K562 (cell line): ENCODE data around the gene MAP7D1. TPM values are rescaled to one million over a fixed set of nuclear protein-coding genes. Genes with fewer than 3 reads are reported as not detected.

Experiments
- ARID1B ChIP-seq: fragments of 450-650 bp; IDR thresholded peaks from 2 replicates; pipeline ENCODE4 v1.6.1; 2016; ENCODE audit warnings: antibody characterized with exemption, mild to moderate bottlenecking, inconsistent platforms
- ATF2 ChIP-seq: sonication (generic); formaldehyde crosslinking; IDR thresholded peaks from 2 replicates; pipeline ENCODE4 v1.8.1; 2022; ENCODE audit warnings: missing genetic modification reagents
- CEBPG ChIP-seq, 3 experiments: fragments of 200-800 bp in 1 of 3; sonication (Bioruptor generic) in 1 of 3; sonication (generic) in 1 of 3; formaldehyde crosslinking in 1 of 3; IDR thresholded peaks in 2 of 3; conservative IDR thresholded peaks in 1 of 3; 2 replicates each; pipeline versions ENCODE4 v1.6.1 to v1.8.0; 2016 to 2022; ENCODE audit warnings: missing compliant biosample characterization in 2 of 3, missing genetic modification characterization in 2 of 3, mild to moderate bottlenecking in 1 of 3, missing genetic modification reagents in 1 of 3
- COPS2 ChIP-seq: fragments of 450-650 bp; conservative IDR thresholded peaks from 2 replicates; pipeline ENCODE4 v1.6.1; 2016; ENCODE audit warnings: mild to moderate bottlenecking, moderate library complexity
- ETV6 ChIP-seq, 3 experiments: fragments of 150-350 bp in 1 of 3; sonication (generic) in 1 of 3; formaldehyde crosslinking in 1 of 3; IDR thresholded peaks; 2 replicates each; pipeline versions ENCODE4 v1.6.1 to v1.8.0; 2014 to 2022; ENCODE audit warnings: borderline replicate concordance in 2 of 3, low read depth in 2 of 3, antibody characterized with exemption in 1 of 3, low read length in 1 of 3, mild to moderate bottlenecking in 1 of 3, missing genetic modification reagents in 1 of 3
- HDAC1 ChIP-seq, 2 experiments: fragments of 450-650 bp; IDR thresholded peaks; 2 replicates each; pipeline ENCODE4 v1.6.1; 2016 to 2017; ENCODE audit warnings: inconsistent platforms in 1 of 2, mild to moderate bottlenecking in 1 of 2, moderate library complexity in 1 of 2
- MIER1 ChIP-seq: fragments of 450-650 bp; IDR thresholded peaks from 2 replicates; pipeline ENCODE4 v1.6.1; 2016; ENCODE audit warnings: antibody characterized with exemption, mild to moderate bottlenecking, low read depth
- NR2F6 ChIP-seq: fragments of 450-650 bp; formaldehyde crosslinking; IDR thresholded peaks from 2 replicates; pipeline ENCODE4 v1.4.0; 2020; ENCODE audit warnings: mild to moderate bottlenecking
- PCBP1 ChIP-seq: fragments of 200-400 bp; formaldehyde crosslinking; IDR thresholded peaks from 2 replicates; pipeline ENCODE4 v1.6.1; 2018; ENCODE audit warnings: mild to moderate bottlenecking, low read depth, low read length; ENCODE audit not compliant: poor library complexity, severe bottlenecking
- POU5F1 ChIP-seq: fragments of 150-350 bp; IDR thresholded peaks from 2 replicates; pipeline ENCODE4 v1.6.1; 2014; ENCODE audit warnings: borderline replicate concordance, low read length, low read depth, mild to moderate bottlenecking; ENCODE audit not compliant: partially characterized antibody
- RREB1 ChIP-seq: fragments of 250-450 bp; sonication (Bioruptor Pico); IDR thresholded peaks from 2 replicates; pipeline ENCODE4 v1.4.0; 2020
- SMARCC2 ChIP-seq: fragments of 450-650 bp; IDR thresholded peaks from 2 replicates; pipeline ENCODE4 v1.6.1; 2017; ENCODE audit warnings: antibody characterized with exemption, moderate library complexity, mild to moderate bottlenecking, low read depth
- SMC3 ChIP-seq: conservative IDR thresholded peaks from 2 replicates; pipeline ENCODE4 v1.6.1; 2011; ENCODE audit warnings: low read depth, low read length, improper control_type of control experiment; ENCODE audit not compliant: insufficient read depth
- TEAD2 ChIP-seq: fragments of 450-650 bp; IDR thresholded peaks from 2 replicates; pipeline ENCODE4 v1.6.1; 2016; ENCODE audit warnings: missing genetic modification characterization, control low read depth, missing compliant biosample characterization
- YY1 ChIP-seq, 3 experiments: IDR thresholded peaks; 2 replicates each; pipeline ENCODE4 v1.6.1; 2011; ENCODE audit warnings: low read length in 2 of 3, mild to moderate bottlenecking in 2 of 3, moderate library complexity in 2 of 3, borderline replicate concordance in 1 of 3, control low read depth in 1 of 3, low read depth in 1 of 3; ENCODE audit not compliant: insufficient read depth in 3 of 3, insufficient replicate concordance in 2 of 3, control insufficient read depth in 1 of 3, insufficient read length in 1 of 3; ENCODE audit errors: extremely low read depth in 1 of 3
- ZNF24 ChIP-seq: fragments of 450-650 bp; IDR thresholded peaks from 2 replicates; pipeline ENCODE4 v1.6.1; 2016
- ZNF274 ChIP-seq: IDR thresholded peaks from 2 replicates; pipeline ENCODE4 v1.6.1; 2011; ENCODE audit warnings: low read depth, mild to moderate bottlenecking, low read length, moderate library complexity, borderline replicate concordance
- ZNF431 ChIP-seq: sonication (generic); formaldehyde crosslinking; IDR thresholded peaks from 2 replicates; pipeline ENCODE4 v1.8.0; 2022; ENCODE audit warnings: mild to moderate bottlenecking, missing genetic modification reagents
- ZNF561 ChIP-seq: fragments of 450-650 bp; formaldehyde crosslinking; conservative IDR thresholded peaks from 2 replicates; pipeline ENCODE4 v1.4.0; 2020; ENCODE audit warnings: mild to moderate bottlenecking, moderate library complexity
- ZNF584 ChIP-seq: fragments of 200-800 bp; sonication (Bioruptor generic); IDR thresholded peaks from 2 replicates; pipeline ENCODE4 v1.6.1; 2016; ENCODE audit warnings: low read depth, mild to moderate bottlenecking, missing genetic modification characterization, missing compliant biosample characterization
- polyA plus RNA-seq, 8 experiments: library from polyadenylated mRNA; depleted of rRNA in 4 of 8; stranded (reverse) in 5 of 8; unstranded in 3 of 8; fragments of >200 nt; fragmentation: Nextera tagmentation in 2 of 8; fragmentation: Illumina TruSeq in 1 of 8; extraction: Ambion mirVana in 2 of 8; extraction: Trizol in 1 of 8; gene quantifications; 2 replicates each; pipeline versions ENCODE4 v1.2.1 to v1.2.3, GENCODE V29; 2011 to 2014; ENCODE audit warnings: inconsistent platforms in 1 of 8, missing spikeins in 1 of 8
- total RNA-seq, 7 experiments: library from RNA; depleted of rRNA in 6 of 7; stranded (reverse); fragments of >200 nt in 6 of 7; fragmentation: Illumina TruSeq in 2 of 7; extraction: Trizol in 2 of 7; gene quantifications; 2 replicates each; pipeline versions ENCODE4 v1.2.1 to v1.2.3, GENCODE V29; 2011 to 2021; ENCODE audit warnings: low replicate concordance in 1 of 7

MAP7D1 gene
- total and polyA plus RNA-seq, 9 of the 15 experiments (the other 6 are each of a cell fraction or from before 2014, with no cell fraction given): 3.6 to 108 (median 34.5) TPM

- TF ChIP-seq ARID1B (no peak), POU5F1 (peak; percentile 28), CEBPG (CRISPR knock-in tag; IDR thresholded peaks at IDR 0.05) (peak; percentile 75), CEBPG (tag; conservative IDR thresholded peaks at IDR 0.05 in 1 of 2, IDR thresholded peaks at IDR 0.05 in 1 of 2) (no peak), PCBP1 (no peak), ZNF274 (no peak), RREB1 (no peak), YY1 (IDR thresholded peaks at IDR 0.05; ENCODE audit: borderline replicate concordance in 1 of 3, control insufficient read depth in 1 of 3, extremely low read depth in 1 of 3, insufficient read depth in 3 of 3, insufficient read length in 1 of 3, insufficient replicate concordance in 2 of 3, low read depth in 1 of 3, low read length in 2 of 3) (peak; percentile 75 to 94 (median 91)), MIER1 (no peak), NR2F6 (CRISPR knock-in tag) (no peak), ETV6 (IDR thresholded peaks at IDR 0.05; ENCODE audit: borderline replicate concordance in 1 of 2, low read depth in 2 of 2, low read length in 1 of 2) (no peak), ETV6 (CRISPR knock-in tag; IDR thresholded peaks at IDR 0.05; ENCODE audit: borderline replicate concordance) (no peak), ZNF431 (CRISPR knock-in tag) (no peak), SMARCC2 (no peak), COPS2 (no peak), ATF2 (CRISPR knock-in tag) (no peak), HDAC1 (IDR thresholded peaks at IDR 0.05) (no peak), SMC3 (no peak), ZNF24 (no peak), ZNF561 (CRISPR knock-in tag) (no peak), TEAD2 (no peak), ZNF584 (CRISPR knock-in tag) (peak; percentile 93; the same call in 1 of the 2 replicates)
Observed at GRCh38 chr1:36223996-36224536, 68.1 kb downstream of the MAP7D1 start, which contains the start of gene THRAP3 (continued).
